Subcutaneous preadipocyte (primary cell): ENCODE measurements around the gene DNM1. TPM values are rescaled to one million over a fixed set of nuclear protein-coding genes. Genes with fewer than 3 reads are reported as not detected.

ENCODE experiments used
- small RNA-seq: library from RNA; depleted of rRNA; stranded (forward); fragments of <200 nt; gene quantifications from one replicate; pipeline ENCODE3, GENCODE V24; 2012
- total RNA-seq: library from RNA; depleted of rRNA; stranded (reverse); fragments of >200 nt; gene quantifications from 2 replicates; pipeline ENCODE4 v1.2.3, GENCODE V29; 2012

Gene DNM1
- 23.1 and 45.6 TPM in 2 replicates for total RNA-seq

GRCh38 chr9:128203024-128203706 lies at the start of gene DNM1:
TSS of gene DNM1 (plus strand) at chr9:128203379. CDS start at chr9:128203471, 92 bp downstream.

DNA sequence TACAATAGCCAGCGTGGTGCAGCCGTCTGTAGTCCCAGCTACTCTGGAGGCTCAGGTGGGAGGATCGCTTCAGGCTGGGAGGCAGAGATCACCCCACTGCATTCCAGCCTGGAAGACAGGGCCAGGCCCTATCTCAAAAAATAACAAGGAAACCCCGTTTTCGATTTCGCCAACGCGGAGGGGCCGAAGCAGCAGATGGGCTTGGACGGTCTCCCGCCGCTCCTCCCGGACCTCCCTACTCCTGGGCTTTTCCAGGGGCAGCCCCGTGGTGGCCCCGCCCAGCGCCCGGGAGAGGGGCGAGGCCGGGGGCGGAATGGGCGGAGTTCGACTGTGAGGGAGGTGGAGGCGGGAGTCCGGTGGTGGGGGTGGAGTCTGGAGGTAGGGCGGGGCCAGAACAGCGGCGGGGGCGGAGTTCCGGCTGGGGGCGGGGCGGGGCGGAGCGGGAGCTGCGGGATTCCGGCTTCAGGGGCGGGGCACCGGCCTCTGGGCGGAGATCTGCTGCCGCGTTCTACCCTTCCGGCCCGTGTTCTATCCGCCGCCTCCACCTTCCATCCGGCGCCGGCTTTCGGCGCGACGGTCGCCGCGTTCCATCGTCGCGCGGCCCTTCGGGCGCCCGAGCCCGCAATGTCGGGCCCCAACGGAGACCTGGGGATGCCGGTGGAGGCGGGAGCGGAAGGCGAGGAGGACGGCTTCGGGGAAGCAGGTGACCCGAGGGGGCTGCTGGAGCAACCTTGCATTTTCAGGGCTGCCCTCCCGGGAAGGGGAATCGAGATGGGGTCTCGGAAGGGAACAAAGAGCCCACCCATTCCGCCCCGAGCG lies 43.2 kb upstream of the DNM1 start, which contains the start of gene BBLN:
BBLN (plus strand) TSS at position 482 of the 819 bp plus-strand sequence; CDS start at position 625, 143 bp downstream.

GRCh38 chr9:128191406-128192046 lies 11.7 kb upstream of the DNM1 start, which contains the start of gene CIZ1:
TSS of gene CIZ1 (minus strand) at chr9:128191572. CDS start at chr9:128190857, 715 bp downstream.

GRCh38 chr9:128275198-128276007 lies 72.2 kb downstream of the DNM1 start, which contains the start of gene GOLGA2:
TSS of gene GOLGA2 (minus strand) at chr9:128276007. CDS start at chr9:128275976, 31 bp downstream.

GRCh38 chr9:128276008-128276573 lies 72.9 kb downstream of the DNM1 start, which contains the start of gene SWI5:
TSS of gene SWI5 (plus strand) at chr9:128276276.

Small RNA genes lying within 50 kb of the gene (small RNA-seq; reads per million reads assigned to genes)
- gene MIR199B (181 reads per million, percentile 99 among the genes with 10 or more reads in this experiment), gene MIR3154 (not detected)

Other genes starting within 250 kb of the DNM1 start
- 10.8 and 13.6 TPM in 2 replicates for gene EEIG1, start 222.4 kb upstream of the DNM1 start, total RNA-seq
- gene NAIF1, start 136.1 kb upstream of the DNM1 start, total RNA-seq, result 7.3 and 8.2 TPM in 2 replicates
- gene SLC25A25, start 135.1 kb upstream of the DNM1 start, total RNA-seq, result 12.9 and 17.4 TPM in 2 replicates
- gene PTGES2, start 75.7 kb upstream of the DNM1 start, total RNA-seq, result 57.1 and 61.7 TPM in 2 replicates
- not detected in 2 replicates for gene LCN2, start 53.9 kb upstream of the DNM1 start, total RNA-seq
- 19.9 and 26.1 TPM in 2 replicates for gene BBLN, start 43.1 kb upstream of the DNM1 start, total RNA-seq
- 37.1 and 40.1 TPM in 2 replicates for gene CIZ1, start 11.8 kb upstream of the DNM1 start, total RNA-seq
- gene GOLGA2, start 72.6 kb downstream of the DNM1 start, total RNA-seq, result 61.4 and 70.2 TPM in 2 replicates
- gene SWI5, start 72.9 kb downstream of the DNM1 start, total RNA-seq, result 19.5 and 23.1 TPM in 2 replicates
- 21.7 and 26.2 TPM in 2 replicates for gene TRUB2, start 119.1 kb downstream of the DNM1 start, total RNA-seq
- 43.0 and 45.9 TPM in 2 replicates for gene COQ4, start 119.5 kb downstream of the DNM1 start, total RNA-seq
- 22.8 and 29.9 TPM in 2 replicates for gene SLC27A4, start 137.1 kb downstream of the DNM1 start, total RNA-seq
- 28.2 and 32.7 TPM in 2 replicates for gene URM1, start 168.0 kb downstream of the DNM1 start, total RNA-seq
- gene CERCAM, start 217.5 kb downstream of the DNM1 start, total RNA-seq, result 55.1 and 75.0 TPM in 2 replicates